Measurements from ENCODE around the gene CLECL1. TPM values are rescaled to one million over a fixed set of nuclear protein-coding genes. Genes with fewer than 3 reads are reported as not detected.

The CLECL1 gene
- total and polyA plus RNA-seq, 2 experiments from 2014 or later: not detected

- no peak overlapping the region for H3K27ac Mint-ChIP-seq
- ATAC-seq: peak; percentile 52; the same call in 2 of the 3 replicates
- H2AFZ ChIP-seq: peak overlapping the region; percentile 49; the same call in 1 of the 2 replicates
Observed at GRCh38 chr12:9751204-9752144, 18.6 kb upstream of the CLECL1 start.

GRCh38 chr12:9750276-9751203 lies 17.6 kb upstream of the CLECL1 start:
- H3K9me3 Mint-ChIP-seq: no peaks in the 10 kb centered on the region
- peaks cover 13% of the 10 kb centered on the region; the same call in 2 of the 3 replicates for H3K4me1 Mint-ChIP-seq
- Histone ChIP-seq H2AFZ (no peak overlapping the region), H3K4me2 (peak overlapping the region; percentile 27; the same call in 1 of the 2 replicates), H3K27ac (ENCODE audit: low read depth) (no peak overlapping the region), H3K79me2 (replicated peaks; ENCODE audit: insufficient read depth) (no peaks in the 10 kb centered on the region), H3K27me3 (ENCODE audit: insufficient read depth) (no peaks in the 10 kb centered on the region), H3F3A (replicated peaks; ENCODE audit: low read depth) (no peaks in the 10 kb centered on the region), H3K9me2 (ENCODE audit: insufficient read depth) (no peaks in the 10 kb centered on the region), H3K36me3 (ENCODE audit: insufficient read depth) (no peaks in the 10 kb centered on the region), H3K4me1 (ENCODE audit: insufficient read depth) (peaks cover 8% of the 10 kb centered on the region; the same call in 1 of the 2 replicates), H3K4me3 (peak overlapping the region; percentile 17; the same call in 1 of the 2 replicates), H4K20me1 (replicated peaks; ENCODE audit: insufficient read depth) (no peaks in the 10 kb centered on the region)
- peaks cover 5% of the 10 kb centered on the region for H3K27me3 Mint-ChIP-seq (ENCODE audit: insufficient read depth, low read depth, poor library complexity)
- ATAC-seq: peak; percentile 93
- no peak overlapping the region for H3K27ac Mint-ChIP-seq
- TF ChIP-seq CTCF (conservative IDR thresholded peaks at IDR 0.05; ENCODE audit: low read depth in 2 of 2) (peak; percentile 86 to 89), CREB1 (CRISPR knock-in tag; IDR thresholded peaks at IDR 0.05; ENCODE audit: low read depth) (no peak), REST (IDR thresholded peaks at IDR 0.05; ENCODE audit: unreplicated experiment) (no peak)
- H3K36me3 Mint-ChIP-seq (ENCODE audit: low read depth): no peaks in the 10 kb centered on the region
- no peak overlapping the region; the same call in 2 of the 3 replicates for H3K4me3 Mint-ChIP-seq
- peak; percentile 89 for DNase-seq (ENCODE audit: low spot score)

More at GRCh38 chr12:9751204-9752144, 18.6 kb upstream of the CLECL1 start:
- H4K20me1 ChIP-seq (replicated peaks; ENCODE audit: insufficient read depth): no peaks in the 10 kb centered on the region
- Mint-ChIP-seq H3K36me3 (ENCODE audit: low read depth) (no peaks in the 10 kb centered on the region), H3K27me3 (ENCODE audit: insufficient read depth, low read depth, poor library complexity) (peaks cover 5% of the 10 kb centered on the region), H3K4me1 (peaks cover 13% of the 10 kb centered on the region; the same call in 2 of the 3 replicates), H3K9me3 (no peaks in the 10 kb centered on the region), H3K4me3 (no peak overlapping the region)
- peaks cover 8% of the 10 kb centered on the region; the same call in 1 of the 2 replicates for H3K4me1 ChIP-seq (ENCODE audit: insufficient read depth)
- H3K27me3 ChIP-seq (ENCODE audit: insufficient read depth): no peaks in the 10 kb centered on the region
- H3K36me3 ChIP-seq (ENCODE audit: insufficient read depth): no peaks in the 10 kb centered on the region
- no peak overlapping the region for H3K4me2 ChIP-seq
- no peaks in the 10 kb centered on the region for H3F3A ChIP-seq (replicated peaks; ENCODE audit: low read depth)
- no peak overlapping the region for H3K27ac ChIP-seq (ENCODE audit: low read depth)
- no peaks in the 10 kb centered on the region for H3K9me2 ChIP-seq (ENCODE audit: insufficient read depth)
- DNase-seq (ENCODE audit: low spot score): peak; percentile 43
- no peak overlapping the region for H3K4me3 ChIP-seq
- TF ChIP-seq ZNF114 (CRISPR knock-in tag; IDR thresholded peaks at IDR 0.05): no peak
- peak; percentile 46 to 53 for TF ChIP-seq CTCF (conservative IDR thresholded peaks at IDR 0.05; ENCODE audit: low read depth in 2 of 2)
- TF ChIP-seq POLR2AphosphoS5 (IDR thresholded peaks at IDR 0.05; ENCODE audit: low read depth): no peak
- no peak for TF ChIP-seq CREB1 (CRISPR knock-in tag; IDR thresholded peaks at IDR 0.05; ENCODE audit: low read depth)
- TF ChIP-seq JUNB (IDR thresholded peaks at IDR 0.05; ENCODE audit: unreplicated experiment): no peak
- TF ChIP-seq NANOG (IDR thresholded peaks at IDR 0.05; ENCODE audit: borderline replicate concordance): no peak
- TF ChIP-seq EZH2phosphoT487 (IDR thresholded peaks at IDR 0.05; ENCODE audit: unreplicated experiment): no peak
- no peak for TF ChIP-seq EZH2 (IDR thresholded peaks at IDR 0.05; ENCODE audit: low read depth, unreplicated experiment)
- H3K79me2 ChIP-seq (replicated peaks; ENCODE audit: insufficient read depth): no peaks in the 10 kb centered on the region

All from GM23338 (cell line).